Stimulated activated CD4-positive, alpha-beta T cell treated with anti-CD3 and anti-CD28 coated beads, Interleukin-1b, Interleukin-23, amount 100 ng/mL, for 48 hours (primary cell): ENCODE data around the gene CCDC186.
"Not testable (repeated sequence)": the region's sequence is repeated elsewhere in the genome, so short reads cannot be mapped to it uniquely, and the experiment has no call there.

ENCODE experiments used
- DNase-seq: peaks from one replicate; pipeline ENCODE4 v3.0.0-alpha.2; 2020

The CCDC186 gene

DNA sequence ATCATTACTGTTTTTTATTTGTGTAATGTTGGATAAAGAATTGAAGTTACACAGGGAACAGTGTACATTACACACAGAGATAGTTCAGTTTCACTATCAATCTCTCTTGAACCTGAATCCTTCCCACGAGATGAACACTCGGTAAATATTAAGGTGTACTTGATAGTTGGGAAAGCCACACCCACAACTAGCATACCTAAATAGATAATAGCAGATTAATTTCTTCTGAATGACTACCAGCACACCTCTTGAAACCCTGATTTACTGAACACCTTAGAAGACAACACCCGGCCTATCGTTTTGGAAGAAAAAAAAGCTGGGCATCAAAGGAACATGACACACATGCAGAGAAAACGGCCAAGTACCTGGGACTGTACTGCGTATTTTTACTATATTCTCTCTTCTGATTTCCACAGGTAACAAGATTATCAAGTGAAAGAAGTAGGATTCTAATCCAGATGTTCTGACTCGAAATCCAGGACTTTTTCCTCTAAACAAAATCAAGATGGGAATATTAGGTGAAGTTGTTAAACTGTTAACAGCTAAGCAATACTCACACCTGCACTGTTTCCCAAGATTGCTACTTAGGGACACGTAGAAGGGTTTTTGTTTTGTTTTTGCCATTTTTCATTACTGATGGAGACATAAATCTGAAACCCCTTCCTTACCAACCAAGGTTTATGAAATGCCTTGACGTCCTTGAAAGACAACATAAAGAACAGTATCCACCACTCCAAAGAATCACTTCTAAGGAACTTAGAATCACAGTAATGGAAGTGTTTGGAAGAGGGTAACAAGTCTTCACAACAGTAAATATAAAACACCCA is 1.0 kb downstream of the CCDC186 start:
- no peak for DNase-seq

DNA sequence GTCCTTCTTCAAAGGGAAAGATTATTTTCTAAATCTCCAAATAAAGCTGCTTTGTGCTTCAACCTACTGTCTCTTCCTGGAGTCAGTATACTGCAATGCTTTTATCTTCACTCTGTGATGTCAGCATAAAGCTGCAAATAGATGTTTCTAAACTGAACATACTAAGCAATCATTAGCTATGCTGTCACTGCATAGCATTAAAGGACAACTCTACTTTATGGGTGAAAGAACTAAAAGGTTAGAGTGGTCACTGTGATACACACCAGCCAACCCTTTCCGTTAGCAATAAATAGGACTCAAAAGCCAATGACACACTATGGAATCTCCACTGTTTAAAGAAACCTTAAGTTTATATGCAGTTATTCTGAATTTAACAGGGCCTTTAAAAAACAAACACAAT is 1.8 kb downstream of the CCDC186 start:
- DNase-seq, result no peak

DNA sequence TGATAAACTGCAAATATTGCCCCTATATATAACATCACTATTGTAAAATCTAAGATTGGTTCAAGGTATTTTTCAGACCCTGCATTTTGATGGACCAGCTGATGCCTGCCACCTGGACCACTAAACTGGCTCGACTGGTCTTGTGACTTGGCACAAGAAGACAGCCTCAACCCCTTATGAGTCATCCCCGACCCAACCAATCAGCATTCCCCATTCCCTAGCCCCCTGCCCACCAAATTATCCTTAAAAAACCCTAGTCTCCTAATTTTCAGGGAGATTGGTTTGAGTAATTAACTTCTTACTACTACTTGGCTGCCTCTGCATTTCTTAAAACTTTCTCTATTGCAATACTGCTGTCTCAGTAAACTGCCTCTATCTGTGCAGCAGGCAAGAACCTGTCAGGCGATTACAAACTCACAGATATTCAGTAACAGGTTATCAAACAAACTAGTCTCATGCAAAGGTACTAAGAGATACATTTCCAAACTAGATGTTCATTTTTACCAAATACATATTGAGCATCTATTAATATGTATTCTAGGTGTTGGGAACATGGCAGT is 5.5 kb downstream of the CCDC186 start:
- no peak for DNase-seq

DNA sequence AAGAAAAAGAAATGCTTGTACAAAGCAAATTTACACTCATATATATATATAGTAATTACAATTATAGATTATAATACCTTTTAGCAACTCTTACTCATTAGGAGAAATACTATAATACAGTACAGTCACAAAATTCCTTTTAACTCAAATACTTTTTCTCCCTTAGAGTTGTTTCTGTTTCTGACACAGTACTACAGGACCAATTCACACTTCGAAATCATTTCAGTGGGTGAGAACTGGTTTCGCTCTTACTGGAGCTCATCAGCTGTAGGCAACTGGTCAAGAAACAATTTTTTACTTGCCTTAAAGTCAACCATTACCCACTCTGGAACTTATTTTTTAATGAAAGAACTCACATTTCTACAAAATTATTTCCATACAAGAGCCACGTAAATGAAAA is 6.0 kb downstream of the CCDC186 start:
- no peak for DNase-seq

DNA sequence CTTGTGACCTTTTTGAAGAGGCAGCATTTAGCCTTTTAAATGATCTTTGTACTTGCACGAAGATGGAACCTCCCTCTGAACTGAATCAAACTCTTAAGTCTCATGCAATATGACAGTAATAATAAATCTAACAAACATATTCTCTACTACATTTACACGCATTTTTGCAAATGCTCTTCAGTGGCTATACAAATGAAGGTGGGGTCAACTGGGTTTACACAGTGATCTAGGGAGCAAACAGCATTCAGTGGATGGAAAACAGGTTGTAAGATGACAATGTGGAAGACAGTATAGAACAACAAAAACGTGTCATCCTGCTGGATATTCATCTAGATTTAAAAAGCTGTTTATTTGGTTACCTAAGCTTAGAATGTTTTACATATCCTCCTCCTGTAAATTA is 7.5 kb downstream of the CCDC186 start:
- no peak for DNase-seq

DNA sequence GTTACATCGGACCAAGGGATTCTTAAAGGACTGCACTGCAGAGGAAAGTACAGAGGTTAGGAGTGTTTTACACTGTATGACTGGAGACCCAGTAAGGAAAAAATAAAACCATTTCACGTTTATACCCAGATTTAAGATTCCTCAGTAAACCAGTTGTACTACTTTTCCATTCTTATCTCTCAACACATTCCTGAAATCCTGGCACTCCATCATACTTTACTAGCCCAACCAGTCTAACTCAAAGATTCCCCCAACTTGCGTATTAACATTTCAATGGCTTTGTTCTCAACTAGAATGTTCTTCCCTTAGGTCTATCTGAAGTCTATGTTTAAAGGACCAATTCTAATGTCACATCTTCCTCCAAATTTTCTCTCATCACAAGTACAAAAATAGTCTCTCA is 8.0 kb downstream of the CCDC186 start:
- no peak for DNase-seq

DNA sequence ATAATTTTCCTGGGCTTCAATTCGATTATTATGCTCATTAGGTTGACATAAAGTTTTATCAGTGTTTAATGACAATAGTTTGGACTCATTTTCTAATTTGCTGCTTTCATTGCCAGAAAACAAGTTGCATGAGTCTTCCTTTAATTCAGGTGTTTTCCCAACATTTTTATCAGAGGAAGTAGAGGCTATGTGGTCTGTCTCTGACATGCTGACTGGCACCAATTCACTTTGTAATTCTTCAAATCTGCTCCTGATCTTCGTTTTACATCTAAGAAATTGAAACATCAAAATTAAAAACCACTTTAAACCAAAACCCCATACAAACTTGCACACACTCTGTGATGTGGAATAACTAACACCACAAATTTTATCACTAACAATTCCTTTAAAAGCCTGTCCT is 10.9 kb downstream of the CCDC186 start:
- no peak for DNase-seq

DNA sequence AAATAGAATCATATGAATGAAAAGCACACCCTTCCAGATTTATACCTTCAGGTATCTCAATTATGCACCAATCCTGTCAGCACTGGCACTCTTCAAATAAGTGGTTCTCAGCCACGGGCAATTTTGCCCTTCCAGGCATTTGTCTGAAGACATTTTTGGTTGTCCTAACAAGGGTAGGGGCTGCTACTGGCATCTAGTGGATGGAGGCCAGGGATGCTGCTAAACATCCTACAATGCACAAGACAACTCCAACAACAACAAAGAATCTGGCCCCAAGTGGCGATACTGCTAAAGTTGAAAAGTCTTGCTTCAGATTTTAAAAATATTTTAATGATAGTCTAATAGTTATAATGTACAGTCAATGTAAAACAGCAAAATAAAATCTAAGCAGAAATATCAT is 16.1 kb downstream of the CCDC186 start:
- no peak for DNase-seq

DNA sequence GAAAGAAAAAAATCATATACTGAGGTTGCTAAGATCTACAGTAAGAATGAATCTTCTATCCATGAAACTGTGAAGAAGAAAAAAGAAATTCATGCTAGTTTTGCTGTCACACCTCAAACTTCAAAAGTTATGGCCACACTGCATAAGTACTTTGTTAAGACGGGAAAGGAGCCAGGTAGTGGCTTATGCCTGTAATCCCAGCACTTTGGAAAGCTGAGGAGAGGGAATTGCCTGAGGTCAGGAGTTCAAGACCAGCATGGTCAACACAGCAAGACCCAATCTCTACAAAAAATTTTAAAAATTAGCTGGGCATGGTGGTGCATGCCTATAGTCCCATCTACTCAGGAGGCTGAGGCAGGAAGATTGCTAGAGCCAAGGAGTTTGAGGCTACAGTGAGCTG is 22.1 kb downstream of the CCDC186 start:
- no peak for DNase-seq

DNA sequence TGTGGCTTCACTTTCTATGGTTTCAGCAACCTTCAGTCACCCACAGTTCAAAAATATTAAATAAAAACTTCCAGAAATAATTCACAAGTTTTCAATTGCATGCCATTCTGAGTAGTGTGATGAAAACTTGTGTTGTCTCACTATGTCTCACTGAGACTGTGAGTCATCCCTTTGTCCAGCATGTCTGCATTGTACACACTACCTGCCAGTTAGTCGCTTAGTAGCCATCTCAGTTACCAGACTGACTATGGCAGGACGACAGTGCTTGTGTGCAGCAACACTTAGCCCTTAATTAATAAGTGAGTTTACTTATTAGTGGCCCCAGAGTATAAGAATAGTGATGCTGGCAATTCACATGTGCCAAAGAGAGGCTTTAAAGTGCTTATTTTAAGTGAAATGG is 22.5 kb downstream of the CCDC186 start:
- DNase-seq, result no peak

DNA sequence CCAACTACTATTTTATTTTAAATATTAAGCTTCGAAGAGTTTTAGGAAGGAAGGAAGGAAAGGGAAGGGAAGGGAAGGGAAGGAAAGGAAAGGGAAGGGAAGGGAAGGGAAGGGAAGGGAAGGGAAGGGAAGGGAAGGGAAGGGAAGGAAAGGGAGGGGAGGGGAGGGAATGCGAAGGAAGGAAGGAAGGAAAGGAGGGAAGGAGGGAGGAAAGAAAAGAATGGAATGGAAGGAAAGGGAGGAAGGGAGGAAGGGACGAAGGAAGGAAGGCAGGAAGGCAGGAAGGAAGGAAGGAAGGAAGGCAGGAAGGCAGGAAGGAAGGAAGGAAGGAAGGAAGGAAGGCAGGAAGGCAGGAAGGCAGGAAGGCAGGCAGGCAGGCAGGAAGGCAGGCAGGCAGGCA is 24.5 kb downstream of the CCDC186 start:
- DNase-seq, result not testable (repeated sequence)

DNA sequence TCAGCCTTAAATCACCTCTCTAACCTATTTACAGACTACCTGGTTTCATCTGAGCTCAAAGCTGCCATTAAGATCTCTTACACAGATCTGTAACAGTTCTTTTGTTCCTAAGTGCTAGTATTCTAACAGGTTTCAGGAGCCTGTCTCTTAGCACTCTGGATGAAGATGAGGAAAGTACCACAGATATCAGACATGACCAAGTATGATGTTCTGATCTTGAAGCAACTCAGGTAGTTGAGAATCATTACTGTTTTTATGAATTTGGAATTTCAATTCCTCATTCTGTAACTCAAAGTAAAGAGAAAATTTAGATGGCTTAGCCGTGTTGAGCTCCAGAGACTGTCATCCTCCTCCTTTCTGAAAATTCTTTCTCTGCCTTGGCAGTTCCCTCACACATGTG is 30.8 kb downstream of the CCDC186 start:
- DNase-seq, result no peak

DNA sequence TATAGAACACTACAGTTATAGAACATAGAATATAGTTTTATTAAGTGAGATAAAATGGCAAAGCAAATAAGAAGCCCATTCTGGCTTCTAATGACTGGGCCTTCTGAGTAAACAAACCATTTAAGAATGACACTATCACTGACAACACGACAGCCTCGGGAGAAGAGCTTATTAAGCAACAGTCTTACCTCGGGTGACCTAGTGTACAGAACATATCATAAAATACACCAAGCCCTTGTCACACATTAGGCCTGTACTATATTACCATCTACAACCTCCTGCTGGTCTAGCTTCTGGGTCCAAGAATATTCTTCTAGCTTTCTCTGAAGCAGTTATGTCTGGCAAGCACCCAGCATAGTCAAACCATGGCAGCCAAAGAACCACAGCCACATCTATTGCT is 32.0 kb downstream of the CCDC186 start:
- no peak for DNase-seq

DNA sequence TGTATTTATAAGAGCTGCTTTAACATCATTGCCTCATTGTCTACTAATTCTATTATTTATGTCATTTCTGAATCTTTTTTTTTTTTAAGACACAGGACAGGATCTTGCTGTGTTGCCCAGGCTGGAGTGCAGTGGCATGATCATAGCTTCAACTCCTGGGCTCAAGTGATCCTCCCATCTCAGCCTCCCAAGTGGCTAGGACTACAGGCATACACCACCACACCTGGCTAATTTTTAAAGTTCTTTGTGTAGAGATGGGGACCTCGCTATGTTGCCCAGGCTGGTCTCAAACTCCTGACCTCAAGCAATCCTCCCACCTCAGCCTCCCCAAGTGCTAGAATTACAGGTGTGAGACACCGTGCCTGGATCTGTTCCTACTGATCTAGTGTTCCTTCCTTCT is 33.2 kb downstream of the CCDC186 start:
- not testable (repeated sequence) for DNase-seq

DNA sequence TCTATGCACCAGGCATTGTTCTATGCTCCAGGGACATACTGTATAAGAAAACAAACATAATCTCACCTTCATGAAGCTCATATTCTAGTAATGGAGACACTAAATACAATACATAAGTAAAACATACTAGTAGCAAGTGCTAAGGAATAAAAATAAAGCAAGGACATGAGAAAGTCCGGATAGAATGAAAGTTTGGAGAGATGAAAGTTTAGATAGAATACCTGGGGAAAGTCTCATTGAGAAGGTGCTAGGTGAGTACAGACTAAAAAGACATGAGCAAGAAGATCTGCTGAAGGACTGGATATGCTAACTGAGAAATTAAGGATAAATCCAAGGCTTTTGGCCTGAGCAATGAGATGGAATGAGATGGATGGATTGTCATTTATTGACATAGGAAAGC is 34.0 kb downstream of the CCDC186 start:
- no peak for DNase-seq

DNA sequence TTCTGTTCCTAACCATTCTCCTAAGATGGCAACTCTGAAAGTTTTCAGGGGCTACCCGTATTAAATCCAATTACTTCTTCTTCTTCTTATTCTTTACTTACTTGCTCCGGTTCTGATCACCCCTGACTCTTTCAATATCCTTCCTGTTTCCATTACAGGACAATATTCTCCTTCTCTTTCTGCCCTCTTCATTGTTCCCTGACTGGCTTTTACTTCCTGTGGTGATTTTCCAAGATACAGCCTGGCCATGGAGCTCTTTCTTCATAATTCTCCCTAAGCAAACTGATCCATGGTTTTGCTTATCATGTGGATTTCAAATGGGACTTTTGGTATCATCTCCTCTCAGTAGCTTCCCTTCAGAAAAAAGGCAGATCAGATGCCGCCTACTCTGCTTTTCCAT is 35.4 kb downstream of the CCDC186 start:
- DNase-seq, result no peak

DNA sequence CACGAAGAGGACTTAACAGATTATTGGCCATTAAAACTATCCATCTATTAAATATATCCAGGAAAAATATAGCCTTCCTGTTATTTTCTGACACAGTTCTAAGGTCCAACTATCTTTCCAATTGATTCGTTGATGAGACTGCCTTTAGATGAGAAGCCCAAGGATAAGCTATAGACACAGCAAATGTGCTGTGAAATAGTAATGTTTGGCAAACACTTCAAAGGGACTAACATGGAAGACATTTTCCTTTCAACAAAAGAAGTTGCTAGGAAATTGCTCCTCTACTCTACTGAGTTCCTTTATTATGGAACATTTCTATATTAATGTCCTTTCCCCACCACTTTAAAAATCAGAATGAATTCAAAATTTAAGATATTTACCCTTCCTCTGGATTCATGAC is 38.5 kb downstream of the CCDC186 start:
- DNase-seq, result no peak

DNA sequence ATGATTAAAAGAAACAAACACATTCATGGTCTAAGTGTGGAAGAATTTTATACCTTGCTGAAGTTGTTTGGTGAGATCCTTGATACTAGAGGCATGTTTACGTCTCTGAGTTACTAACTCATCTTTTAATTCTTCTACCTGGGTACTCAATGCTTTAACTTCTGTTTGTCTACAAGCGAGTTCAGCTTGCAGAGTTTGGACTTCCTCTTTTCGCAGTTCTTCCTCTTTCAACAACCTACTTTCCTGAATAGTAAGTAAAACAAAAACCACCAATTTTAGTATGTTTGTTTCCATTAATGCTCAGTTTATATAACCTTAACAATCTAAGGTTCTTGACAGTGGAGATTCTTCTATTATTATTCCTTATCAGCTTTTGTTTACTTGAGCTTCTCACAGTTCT is 42.9 kb downstream of the CCDC186 start:
- DNase-seq, result no peak

DNA sequence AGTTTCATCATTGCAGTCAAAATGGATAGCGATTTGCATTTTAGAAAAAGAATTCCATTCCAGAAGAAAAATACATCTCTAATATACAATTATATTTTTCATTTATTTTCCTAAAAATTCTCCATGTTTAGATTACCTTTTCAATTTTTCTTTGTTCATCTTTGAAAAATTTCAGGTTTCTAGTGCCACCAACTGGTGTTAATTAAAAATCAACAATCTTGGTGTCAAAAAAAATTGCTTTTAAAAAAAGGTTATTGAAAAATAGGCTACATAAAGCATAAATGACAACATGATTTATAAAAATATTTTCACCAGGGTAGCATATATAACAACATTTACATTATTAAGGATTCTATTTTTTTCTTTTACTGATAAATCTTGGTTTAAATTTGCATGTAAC is 53.0 kb downstream of the CCDC186 start:
- DNase-seq, result no peak

DNA sequence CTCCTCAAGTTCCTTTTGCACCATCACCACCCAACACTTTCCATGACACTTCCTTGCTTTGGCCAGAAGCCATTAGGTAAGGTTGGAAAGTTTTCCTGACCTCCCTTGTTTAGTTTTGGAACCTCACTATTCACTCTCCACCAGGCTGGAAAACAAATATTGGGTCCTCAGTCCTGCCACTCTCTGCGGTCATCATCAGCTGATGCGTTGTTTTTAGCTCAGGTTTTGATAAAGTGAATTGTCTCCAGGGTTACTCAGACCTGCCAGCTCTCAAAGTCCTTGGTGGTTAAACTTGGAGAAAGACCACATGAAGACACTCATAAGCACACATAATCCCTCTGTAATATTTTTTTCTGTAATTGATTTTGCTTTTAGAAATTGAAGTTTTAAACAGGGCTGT is 55.5 kb downstream of the CCDC186 start:
- no peak for DNase-seq

DNA sequence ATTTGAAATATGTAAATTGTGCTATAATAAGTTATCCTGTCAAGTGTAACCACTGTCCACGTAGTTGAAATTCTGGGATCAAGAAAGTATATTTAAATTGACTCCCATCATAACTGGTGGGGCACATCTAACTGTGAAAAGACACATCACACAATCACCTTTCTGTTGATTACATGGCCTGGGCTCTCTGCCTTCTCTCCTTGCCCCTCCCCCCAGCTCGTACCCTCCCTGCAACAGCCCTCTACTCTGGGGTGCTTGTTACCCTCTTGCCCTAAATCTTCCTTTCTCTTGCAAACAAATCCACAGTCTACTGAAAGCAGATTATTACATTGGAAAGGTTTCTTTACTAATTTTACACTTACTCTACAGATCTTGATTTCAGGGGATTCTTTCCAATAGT is 56.3 kb downstream of the CCDC186 start:
- DNase-seq, result no peak

DNA sequence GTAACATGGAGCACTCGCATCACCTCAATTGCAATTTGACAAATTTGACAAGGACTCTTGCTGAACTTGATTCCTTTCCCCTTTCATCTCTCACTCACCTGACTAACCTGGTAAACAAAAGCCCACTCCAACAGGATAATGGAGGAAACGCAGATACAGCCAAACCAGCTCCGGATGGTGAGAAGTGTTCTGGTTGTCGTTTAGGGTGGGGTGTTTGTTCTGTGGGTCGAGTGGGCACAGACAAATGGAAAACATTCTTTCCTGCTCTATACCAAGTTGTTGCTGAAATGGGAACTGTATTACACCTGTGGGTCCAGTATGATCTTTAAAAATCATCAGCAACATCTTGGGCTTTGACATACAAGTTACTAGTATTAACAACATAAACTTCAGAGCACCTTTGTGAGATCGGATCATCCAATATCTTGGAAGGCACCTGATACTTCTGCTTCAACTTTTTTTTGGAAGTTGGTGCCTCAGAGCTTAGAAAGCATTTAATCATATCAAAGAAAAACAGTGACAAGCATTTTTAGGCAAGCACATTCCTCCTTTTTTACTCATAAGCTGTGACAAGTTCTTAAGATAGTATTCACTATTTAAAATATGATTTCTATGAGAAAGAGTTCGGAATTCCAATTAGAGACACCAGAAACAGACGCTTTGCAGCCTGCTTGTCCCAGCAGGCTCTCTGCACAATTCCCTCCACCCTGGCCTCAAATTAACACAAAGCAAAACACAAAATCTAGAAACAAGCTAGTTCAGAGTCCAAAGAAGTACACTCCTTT is 58.1 kb downstream of the CCDC186 start:
- no peak for DNase-seq

DNA sequence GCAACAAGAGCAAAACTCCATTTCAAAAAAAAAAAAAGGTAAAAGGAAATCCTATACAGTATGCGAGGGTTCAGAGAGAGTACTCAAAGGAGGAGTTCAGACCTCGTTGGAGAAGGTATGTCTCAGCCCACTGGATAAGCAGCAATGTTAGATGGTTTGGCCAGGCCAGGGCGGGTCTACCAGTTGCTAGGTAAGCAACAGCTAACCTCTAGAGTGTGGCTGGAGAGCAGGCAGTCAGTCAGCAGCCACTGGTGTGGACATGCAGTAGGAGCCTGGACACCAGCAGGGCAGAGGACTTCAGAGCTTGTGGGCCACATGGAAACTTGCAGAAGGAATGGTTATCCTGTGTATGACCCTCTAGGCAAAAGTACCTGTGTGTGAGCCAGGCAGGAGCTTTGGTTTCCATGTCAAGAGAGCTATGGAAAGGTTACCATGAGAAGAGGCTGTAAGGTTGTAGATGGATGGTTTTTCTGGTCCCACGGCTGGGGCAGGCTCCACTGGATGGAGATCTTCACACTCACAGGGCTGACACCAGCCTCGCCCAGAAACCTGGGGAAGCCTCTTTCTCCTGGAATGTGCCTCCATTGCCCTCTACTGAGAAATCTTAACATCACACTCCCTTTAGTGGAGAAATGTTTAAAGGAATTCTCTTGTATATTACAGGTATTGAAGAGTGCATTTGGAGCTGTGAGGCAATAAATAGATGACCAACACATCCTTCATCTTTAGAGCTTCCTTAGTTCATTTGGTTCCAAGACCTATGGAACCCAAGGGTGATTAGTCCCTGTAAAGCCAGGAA is 63.6 kb downstream of the CCDC186 start:
- DNase-seq, result no peak
